GM12878 (cell line): Measurements from ENCODE around the gene NDUFS6. TPM values are rescaled to one million over a fixed set of nuclear protein-coding genes. Genes with fewer than 3 reads are reported as not detected.

Source experiments
- ATAC-seq: fragments of 200-7000 bp; cut with Tn5 transposase; 3 replicates; pipeline ENCODE4 v1.9.1; 2020; ENCODE audit warnings: mild to moderate bottlenecking, moderate library complexity
- BruUV-seq: library from RNA; stranded (reverse); fragments of 400-500 nt; replicated peaks from 2 replicates; lab custom pipeline; 2021; lab: Mats Ljungman, UMichigan
- CTCF ChIA-PET: fragments of 300-600 bp; sonication (Branson Sonifier 250); formaldehyde crosslinking; extraction: SDS; loops from one replicate; lab custom pipeline; 2021; ENCODE audit warnings: inconsistent platforms; lab: Yijun Ruan, JAX
- POLR2A ChIA-PET: fragments of 350-600 bp; formaldehyde crosslinking; extraction: SDS; loops from one replicate; lab custom pipeline; 2021; ENCODE audit warnings: inconsistent platforms; lab: Charles Lee
- RAD21 ChIA-PET: fragments of 300-600 bp; sonication (Branson Sonifier 250); formaldehyde crosslinking; loops from one replicate; lab custom pipeline; 2023; ENCODE audit warnings: antibody characterized with exemption; ENCODE audit not compliant: unreplicated experiment; lab: Charles Lee
- SMC1A ChIA-PET: fragments of 300-600 bp; sonication (Branson Sonifier 250); formaldehyde crosslinking; loops from one replicate; lab custom pipeline; 2023; ENCODE audit not compliant: unreplicated experiment, uncharacterized antibody; lab: Charles Lee
- DNase-seq: peaks from one replicate; pipeline ENCODE4 v3.0.0-alpha.2; 2011; ENCODE audit warnings: low read depth, low spot score
- FAIRE-seq: peaks from 3 replicates; lab custom pipeline; 2011; peaks lifted over from hg19 to GRCh38; lab: Jason Lieb, UNC
- H2AFZ ChIP-seq: 2 replicates; pipeline ENCODE4 v1.6.0; 2011; ENCODE audit warnings: low read depth, low read length, control low read depth; ENCODE audit not compliant: control insufficient read depth
- H3K27ac ChIP-seq: 2 replicates; pipeline ENCODE4 v1.5.1; 2011; ENCODE audit warnings: control low read depth; ENCODE audit not compliant: control insufficient read depth, insufficient read depth
- H3K27me3 ChIP-seq, 2 experiments: replicated peaks in 1 of 2; 2 replicates each; pipeline versions ENCODE4 v1.6.0 to v1.6.1; 2011; ENCODE audit warnings: low read length in 1 of 2; ENCODE audit not compliant: control insufficient read depth in 2 of 2, insufficient read depth in 2 of 2
- H3K36me3 ChIP-seq, 2 experiments: 2 replicates each; pipeline ENCODE4 v1.5.1; 2011; ENCODE audit warnings: low read length in 1 of 2; ENCODE audit not compliant: control insufficient read depth in 2 of 2, insufficient read depth in 2 of 2
- H3K4me1 ChIP-seq: 2 replicates; pipeline ENCODE4 v1.6.1; 2011; ENCODE audit warnings: mild to moderate bottlenecking, low read length, moderate library complexity, mixed read lengths; ENCODE audit not compliant: control insufficient read depth, insufficient read depth
- H3K4me2 ChIP-seq: 2 replicates; pipeline ENCODE4 v1.6.0; 2011; ENCODE audit warnings: control low read depth; ENCODE audit not compliant: control insufficient read depth, insufficient read depth
- H3K4me3 ChIP-seq: fragments of 200-600 bp; sonication (generic); 2 replicates; pipeline ENCODE4 v1.5.1; 2016
- H3K79me2 ChIP-seq: 2 replicates; pipeline ENCODE4 v1.6.0; 2011; ENCODE audit warnings: low read length; ENCODE audit not compliant: control insufficient read depth, insufficient read depth
- H3K9ac ChIP-seq: 2 replicates; pipeline ENCODE4 v1.8.0; 2011; ENCODE audit warnings: low read length, control low read depth, mixed read lengths; ENCODE audit not compliant: control insufficient read depth, insufficient read depth
- H3K9me3 ChIP-seq: replicated peaks from 3 replicates; pipeline ENCODE4 v1.5.1; 2011; ENCODE audit warnings: mild to moderate bottlenecking, low read length; ENCODE audit not compliant: control insufficient read depth, insufficient read depth
- H4K20me1 ChIP-seq: 2 replicates; pipeline ENCODE4 v1.6.0; 2011; ENCODE audit not compliant: control insufficient read depth, insufficient read depth
- ATF3 ChIP-seq: IDR thresholded peaks from 2 replicates; pipeline ENCODE4 v1.6.1; 2011; ENCODE audit warnings: low read depth, mild to moderate bottlenecking, low read length, moderate library complexity, borderline replicate concordance; ENCODE audit errors: extremely low read depth
- BHLHE40 ChIP-seq, 2 experiments: fragments of 450-650 bp in 1 of 2; IDR thresholded peaks; 2 replicates each; pipeline ENCODE4 v1.6.1; 2011 to 2017; ENCODE audit warnings: low read depth in 2 of 2, borderline replicate concordance in 1 of 2, improper control_type of control experiment in 1 of 2, low read length in 1 of 2, mild to moderate bottlenecking in 1 of 2
- CTCF ChIP-seq, 3 experiments: IDR thresholded peaks in 2 of 3; conservative IDR thresholded peaks in 1 of 3; 2 replicates each; pipeline ENCODE4 v1.5.1; 2011; ENCODE audit warnings: low read depth in 3 of 3, low read length in 3 of 3, mild to moderate bottlenecking in 3 of 3, control low read depth in 2 of 3, moderate library complexity in 2 of 3, inconsistent platforms in 1 of 3, mixed read lengths in 1 of 3; ENCODE audit not compliant: control insufficient read depth in 2 of 3, insufficient read depth in 1 of 3; ENCODE audit errors: extremely low read depth in 1 of 3
- MEF2A ChIP-seq: IDR thresholded peaks from 2 replicates; pipeline ENCODE4 v1.6.1; 2011; ENCODE audit warnings: low read depth, mild to moderate bottlenecking, low read length, moderate library complexity; ENCODE audit not compliant: insufficient read depth
- MYC ChIP-seq: IDR thresholded peaks from 2 replicates; pipeline ENCODE4 v1.6.1; 2011; ENCODE audit warnings: mild to moderate bottlenecking, low read length, moderate library complexity, inconsistent platforms; ENCODE audit not compliant: insufficient read depth, insufficient replicate concordance, insufficient read length, severe bottlenecking
- NR2F1 ChIP-seq: fragments of 450-650 bp; conservative IDR thresholded peaks from 2 replicates; pipeline ENCODE4 v1.6.1; 2017; ENCODE audit warnings: mild to moderate bottlenecking
- POLR2AphosphoS5 ChIP-seq: IDR thresholded peaks from 2 replicates; pipeline ENCODE4 v1.6.1; 2011; ENCODE audit warnings: mild to moderate bottlenecking, low read length, inconsistent platforms
- ZBTB33 ChIP-seq: fragments of 450-650 bp; IDR thresholded peaks from 2 replicates; pipeline ENCODE4 v1.6.1; 2017; ENCODE audit warnings: mild to moderate bottlenecking
- ZNF24 ChIP-seq: fragments of 450-650 bp; IDR thresholded peaks from 2 replicates; pipeline ENCODE4 v1.6.1; 2017; ENCODE audit warnings: antibody characterized with exemption, mild to moderate bottlenecking
- ZNF274 ChIP-seq: IDR thresholded peaks from one replicate; pipeline ENCODE4 v1.8.0; 2011; ENCODE audit not compliant: insufficient read length, insufficient read depth
- WGBS: methylation state at CpG from one replicate; pipeline ENCODE4 v1.1.6; 2016; ENCODE audit warnings: low lambda C conversion rate; ENCODE audit not compliant: insufficient replicate concordance, insufficient coverage; ENCODE audit errors: missing lambda C conversion rate; 5-methylcytosine and 5-hydroxymethylcytosine counted together
- in situ Hi-C: fragments of 300-500 bp; cut with MboI; formaldehyde crosslinking; loops from 9 replicates; pipeline ENCODE4 v1.14.3; 2018; ENCODE audit warnings: mixed read lengths
- intact Hi-C: fragments of 100-400 bp; cut with micrococcal nuclease; formaldehyde crosslinking; loops from one replicate; pipeline ENCODE4 v1.14.2; 2022; ENCODE audit not compliant: unreplicated experiment
- polyA plus RNA-seq, 11 experiments: library from polyadenylated mRNA; depleted of rRNA in 4 of 11; unstranded in 6 of 11; stranded (reverse) in 5 of 11; fragments of >200 nt; fragmentation: Nextera tagmentation in 4 of 11; fragmentation: Illumina TruSeq in 1 of 11; extraction: Ambion mirVana in 4 of 11; extraction: Trizol in 1 of 11; gene quantifications; 1 replicate in 1 of 11; 2 replicates in 10 of 11; pipeline versions ENCODE4 v1.2.1 to v1.2.3, GENCODE V29; 2011 to 2016; ENCODE audit warnings: inconsistent platforms in 2 of 11, missing spikeins in 2 of 11, low read depth in 1 of 11
- total RNA-seq, 4 experiments: library from RNA; depleted of rRNA in 3 of 4; stranded (reverse); fragments of >200 nt in 3 of 4; fragmentation: Illumina TruSeq in 1 of 4; extraction: Trizol in 1 of 4; gene quantifications; 2 replicates each; pipeline versions ENCODE4 v1.2.1 to v1.2.3, GENCODE V29; 2013 to 2021

Gene NDUFS6
- total and polyA plus RNA-seq, 10 of the 15 experiments (the other 5 are each of a cell fraction or from before 2014, with no cell fraction given): 20.7 to 213 (median 58.3) TPM

GRCh38 chr5:1784197-1785050 lies 16.8 kb upstream of the NDUFS6 start:
- POLR2A ChIA-PET: interaction anchor here (2.1 kb wide), 1 partner anchor 16 kb away, joined by 4 read pairs; the partner anchor contains the start of gene MRPL36
- 88% methylated on average over 19 of the region's 20 CpGs for WGBS
- no peaks in the 10 kb centered on the region for H3K27me3 ChIP-seq
- intact Hi-C loops: no loop called here
- H3K36me3 ChIP-seq: no peaks in the 10 kb centered on the region
- H3K27ac ChIP-seq: no peak overlapping the region
- no peak for TF ChIP-seq POLR2AphosphoS5
- no peak for TF ChIP-seq ZNF274
- no peak for TF ChIP-seq ATF3
- TF ChIP-seq ZNF24: no peak
- RAD21 ChIA-PET: interaction anchor here (1.4 kb wide), 1 partner anchor 10 kb away, joined by 3 read pairs; no protein-coding TSS in a partner anchor
- H3K4me1 ChIP-seq: peaks cover 44% of the 10 kb centered on the region
- SMC1A ChIA-PET: interaction anchor here (1.5 kb wide), 1 partner anchor 9 kb away, joined by 6 read pairs; no protein-coding TSS in a partner anchor
- BruUV-seq: no TSS peak
- FAIRE-seq: no peak
- no peak for ATAC-seq
- DNase-seq: no peak
- no peak overlapping the region for H3K9ac ChIP-seq
- no peak overlapping the region for H3K4me2 ChIP-seq
- H4K20me1 ChIP-seq: no peaks in the 10 kb centered on the region
- H2AFZ ChIP-seq: no peak overlapping the region
- in situ Hi-C loops: no loop called here
- H3K9me3 ChIP-seq: no peaks in the 10 kb centered on the region; the same call in 2 of the 3 replicates
- no peak overlapping the region for H3K4me3 ChIP-seq
- CTCF ChIA-PET: no interaction called here
- no peaks in the 10 kb centered on the region for H3K79me2 ChIP-seq

- in situ Hi-C loops: no loop called here
- 18% methylated on average over 8 of the region's 8 CpGs for WGBS
- TF ChIP-seq ZBTB33: no peak
- TF ChIP-seq CTCF (IDR thresholded peaks at IDR 0.05 in 2 of 3, conservative IDR thresholded peaks at IDR 0.05 in 1 of 3; ENCODE audit: control insufficient read depth in 2 of 3, extremely low read depth in 1 of 3, insufficient read depth in 1 of 3, low read depth in 3 of 3, low read length in 3 of 3): no peak
- no peak for TF ChIP-seq MYC
- no peak for TF ChIP-seq BHLHE40 (IDR thresholded peaks at IDR 0.05; ENCODE audit: borderline replicate concordance in 1 of 2, low read depth in 2 of 2, low read length in 1 of 2)
- no peak for TF ChIP-seq NR2F1
- TF ChIP-seq MEF2A: no peak
Measured at GRCh38 chr5:1785062-1785461, 16.1 kb upstream of the NDUFS6 start.

More at GRCh38 chr5:1785062-1785461, 16.1 kb upstream of the NDUFS6 start:
- Histone ChIP-seq H3K36me3 (no peaks in the 10 kb centered on the region), H2AFZ (no peak overlapping the region), H3K4me3 (no peak overlapping the region), H4K20me1 (no peaks in the 10 kb centered on the region), H3K9ac (no peak overlapping the region), H3K4me1 (peaks cover 48% of the 10 kb centered on the region), H3K9me3 (no peaks in the 10 kb centered on the region; the same call in 2 of the 3 replicates), H3K4me2 (no peak overlapping the region), H3K79me2 (no peaks in the 10 kb centered on the region), H3K27me3 (no peaks in the 10 kb centered on the region), H3K27ac (no peak overlapping the region)
- intact Hi-C loops: no loop called here
- POLR2A ChIA-PET: interaction anchor here (2.1 kb wide), 1 partner anchor 15 kb away, joined by 4 read pairs; the partner anchor contains the start of gene MRPL36
- SMC1A ChIA-PET: interaction anchor here (1.5 kb wide), 1 partner anchor 8 kb away, joined by 6 read pairs; no protein-coding TSS in a partner anchor
- no peak for FAIRE-seq
- no TSS peak for BruUV-seq
- no peak for ATAC-seq
- no peak for DNase-seq
- CTCF ChIA-PET: no interaction called here
- RAD21 ChIA-PET: interaction anchor here (1.4 kb wide), 1 partner anchor 10 kb away, joined by 3 read pairs; no protein-coding TSS in a partner anchor
